Left ventricle myocardium inferior (tissue), 1 donor: ENCODE results near the gene E2F3. TPM values are rescaled to one million over a fixed set of nuclear protein-coding genes. Genes with fewer than 3 reads are reported as not detected.

Source experiments
- DNase-seq: peaks from one replicate; pipeline ENCODE4 v3.0.0-alpha.2; 2020
- H3K27ac ChIP-seq: fragments of 200-600 bp; replicated peaks from 2 replicates; pipeline ENCODE4 v1.8.0; 2021
- H3K27me3 ChIP-seq: fragments of 200-600 bp; 2 replicates; pipeline ENCODE4 v1.8.0; 2021; ENCODE audit warnings: low read depth
- H3K36me3 ChIP-seq: fragments of 200-600 bp; 2 replicates; pipeline ENCODE4 v1.8.0; 2021
- H3K4me1 ChIP-seq: fragments of 200-600 bp; 2 replicates; pipeline ENCODE4 v1.8.0; 2021
- H3K4me3 ChIP-seq: fragments of 200-600 bp; 2 replicates; pipeline ENCODE4 v1.8.0; 2021; ENCODE audit warnings: mild to moderate bottlenecking, moderate library complexity
- H3K9me3 ChIP-seq: fragments of 200-600 bp; replicated peaks from 2 replicates; pipeline ENCODE4 v1.8.0; 2021
- CTCF ChIP-seq: fragments of 200-600 bp; IDR thresholded peaks from 2 replicates; pipeline ENCODE4 v1.8.0; 2021; ENCODE audit warnings: antibody characterized with exemption, mild to moderate bottlenecking, borderline replicate concordance
- intact Hi-C: fragments of 100-400 bp; cut with micrococcal nuclease; formaldehyde crosslinking; loops from one replicate; pipeline ENCODE4 v1.11.0; 2022
- long read RNA-seq: library from polyadenylated mRNA; unstranded; transcript quantifications from one replicate; pipeline ENCODE4 v2.0.0, GENCODE V29; 2021
- total RNA-seq: library from RNA; stranded (reverse); fragmentation: NEBNext Ultra II Directional; extraction: Animal tissue kit (Norgen Biotek cat#: 25700); gene quantifications from one replicate; pipeline ENCODE4 v1.2.1, GENCODE V29; 2021
- donor health status: DM: no; HTN: yes; CAD: no; lungs with severe emphysema.

The E2F3 gene
- total RNA-seq: 6.7 TPM
- long read RNA-seq, partial matches to known transcripts: 3 of 3 reads
- long read RNA-seq, other reads (novel, unspliced or antisense): 0 of 3 reads

DNA sequence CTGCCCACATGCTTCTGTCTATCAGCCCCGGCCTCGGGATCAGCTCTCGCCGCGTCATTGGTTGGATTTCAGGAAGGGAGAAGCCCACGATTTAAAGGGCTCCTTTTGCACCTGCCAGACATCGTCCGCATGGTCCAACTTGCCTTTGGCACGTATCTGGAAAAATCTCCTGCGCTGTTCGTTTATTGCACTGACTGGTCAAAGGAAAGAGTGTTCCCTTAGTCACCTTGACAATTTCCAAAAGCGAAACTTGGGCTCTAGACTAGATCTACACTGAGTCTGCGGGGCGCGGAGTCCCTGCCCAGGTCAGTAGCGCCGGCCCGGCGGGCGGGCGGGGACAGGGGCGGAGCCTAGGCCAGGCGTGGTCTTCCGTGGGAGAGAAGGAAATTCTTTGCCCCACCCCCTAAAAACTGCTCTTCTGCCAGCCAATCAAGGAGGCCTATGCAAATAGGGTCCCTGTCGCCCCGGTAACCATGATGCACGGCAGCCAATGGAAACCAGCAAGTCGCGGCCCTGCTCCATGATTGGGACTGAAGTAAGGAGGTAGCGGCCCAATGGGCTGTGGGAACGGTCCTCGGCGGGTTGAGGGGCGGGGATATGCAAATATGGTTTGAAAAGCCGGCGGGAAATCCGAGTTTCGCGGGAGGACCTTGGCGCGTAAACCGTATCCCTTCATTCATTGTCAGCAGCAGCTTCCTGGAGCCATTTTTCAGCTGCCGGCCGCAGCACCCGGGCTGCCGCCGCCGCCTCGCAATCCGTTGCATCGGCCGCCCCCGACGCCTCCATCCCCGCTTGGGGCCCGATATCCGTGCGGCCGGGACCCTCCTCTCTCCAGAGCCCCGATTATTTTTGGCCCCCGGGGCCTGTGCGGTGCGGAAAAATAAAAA, at the start of gene E2F3:
Gene E2F3, plus strand, starts transcription at position 675 of the 887 bp plus-strand sequence. CDS start 354 bp downstream, outside the sequence.
- H3K27me3 ChIP-seq: no peaks in the 10 kb centered on the region
- intact Hi-C loops: loop anchor here (5.0 kb wide), 1 partner anchor 126 kb away; no protein-coding TSS in a partner anchor
- peak; percentile 99 for DNase-seq
- no peaks in the 10 kb centered on the region for H3K36me3 ChIP-seq
- TF ChIP-seq CTCF: no peak
- no peaks in the 10 kb centered on the region for H3K9me3 ChIP-seq
- peaks cover 44% of the 10 kb centered on the region for H3K4me1 ChIP-seq
- H3K27ac ChIP-seq: peak within 1 kb of the TSS; percentile 88
- H3K4me3 ChIP-seq: peak within 1 kb of the TSS; percentile 86

DNA sequence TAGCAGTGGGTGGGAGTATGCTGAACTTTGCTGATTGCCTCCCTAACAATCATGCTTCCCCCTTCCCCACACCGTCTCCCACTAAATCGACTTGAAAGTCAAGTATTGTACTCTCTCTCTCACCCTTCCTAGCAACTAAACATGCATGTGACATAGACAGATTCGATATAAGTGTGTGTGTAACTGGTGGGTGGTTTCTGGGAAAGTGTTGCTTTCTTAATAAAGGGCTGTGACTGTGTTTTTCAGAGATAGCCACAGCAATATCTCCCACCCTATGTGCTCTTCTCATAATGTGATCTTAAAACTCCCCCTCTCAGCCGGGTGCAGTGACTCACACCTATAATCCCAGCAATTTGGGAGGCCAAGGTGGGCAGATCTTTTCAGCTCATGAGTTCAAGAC, 49.3 kb upstream of the E2F3 start:
- H3K36me3 ChIP-seq: no peaks in the 10 kb centered on the region
- H3K27me3 ChIP-seq: no peaks in the 10 kb centered on the region
- intact Hi-C loops: no loop called here
- no peak for DNase-seq
- no peak for TF ChIP-seq CTCF
- no peak overlapping the region for H3K27ac ChIP-seq
- H3K9me3 ChIP-seq: peaks cover 12% of the 10 kb centered on the region
- no peaks in the 10 kb centered on the region for H3K4me1 ChIP-seq
- H3K4me3 ChIP-seq: no peak overlapping the region

DNA sequence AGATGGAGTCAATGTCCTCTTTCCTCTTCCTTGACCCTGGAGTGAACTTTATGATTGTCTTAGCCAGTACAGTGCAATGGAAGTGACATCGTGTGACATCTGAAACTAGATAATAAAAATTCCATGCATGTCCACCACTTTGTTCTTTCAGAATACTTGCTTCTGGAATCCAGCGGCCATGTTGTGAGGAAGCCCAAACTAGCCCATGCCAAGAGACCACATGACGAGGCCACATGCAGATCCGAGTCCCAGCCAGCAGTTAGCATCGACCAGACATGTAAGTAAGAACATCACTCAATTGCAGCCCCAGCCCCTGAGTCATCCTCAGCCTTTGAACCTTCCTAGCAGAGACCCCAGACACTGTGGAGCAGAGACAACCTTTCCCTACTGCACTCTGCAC, 48.5 kb upstream of the E2F3 start:
- intact Hi-C loops: no loop called here
- H3K4me3 ChIP-seq: no peak overlapping the region
- no peaks in the 10 kb centered on the region for H3K27me3 ChIP-seq
- no peaks in the 10 kb centered on the region for H3K36me3 ChIP-seq
- H3K27ac ChIP-seq: no peak overlapping the region
- DNase-seq: no peak
- no peaks in the 10 kb centered on the region for H3K4me1 ChIP-seq
- peaks cover 12% of the 10 kb centered on the region for H3K9me3 ChIP-seq
- TF ChIP-seq CTCF: no peak

- H3K36me3 ChIP-seq: no peaks in the 10 kb centered on the region
- no peak overlapping the region for H3K27ac ChIP-seq
- H3K4me3 ChIP-seq: no peak overlapping the region
- no peak for DNase-seq
- no peaks in the 10 kb centered on the region for H3K27me3 ChIP-seq
- peaks cover 12% of the 10 kb centered on the region for H3K9me3 ChIP-seq
- no peaks in the 10 kb centered on the region for H3K4me1 ChIP-seq
- no peak for TF ChIP-seq CTCF
- intact Hi-C loops: no loop called here
These were observed 47.3 kb upstream of the E2F3 start for GRCh38 chr6:20354366-20354765.

DNA sequence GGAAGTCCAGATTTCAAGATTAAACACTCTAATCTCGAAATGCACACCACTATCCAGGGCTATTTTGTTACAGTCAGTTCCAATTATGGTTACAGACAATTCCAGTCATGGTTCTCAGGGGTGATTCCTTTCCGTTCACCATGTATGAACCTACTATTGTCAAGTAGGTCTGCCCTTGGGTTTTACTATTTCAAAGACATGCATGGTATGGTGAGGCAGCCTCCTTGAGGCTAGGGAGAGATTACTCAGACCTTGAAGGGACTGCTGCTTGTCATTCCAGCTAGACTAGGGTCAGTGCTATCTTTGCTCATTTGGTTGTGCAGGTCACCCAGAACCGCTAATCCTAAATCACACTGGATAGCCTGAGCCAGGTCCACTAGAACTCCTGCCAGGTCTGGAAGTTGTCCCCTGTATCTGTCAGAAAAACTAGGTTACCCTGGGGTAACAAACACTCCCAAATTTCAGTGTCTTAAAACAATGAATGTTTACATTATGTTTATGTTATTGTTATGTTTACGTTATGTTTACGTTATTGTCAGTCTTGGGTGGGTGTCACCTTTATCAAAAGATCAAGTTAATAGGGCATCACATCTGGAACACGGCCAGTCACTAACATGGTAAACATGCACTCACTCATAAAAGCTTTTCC, 41.1 kb upstream of the E2F3 start:
- Histone ChIP-seq H3K4me1 (no peaks in the 10 kb centered on the region), H3K9me3 (no peaks in the 10 kb centered on the region), H3K27ac (no peak overlapping the region), H3K27me3 (no peaks in the 10 kb centered on the region), H3K36me3 (no peaks in the 10 kb centered on the region), H3K4me3 (no peak overlapping the region)
- intact Hi-C loops: no loop called here
- no peak for TF ChIP-seq CTCF
- no peak for DNase-seq
